GM12878 (cell line): Measurements from ENCODE around the gene TTLL8. TPM values are rescaled to one million over a fixed set of nuclear protein-coding genes. Genes with fewer than 3 reads are reported as not detected.

Experiments used
- ATAC-seq: fragments of 200-7000 bp; cut with Tn5 transposase; 3 replicates; pipeline ENCODE4 v1.9.1; 2020; ENCODE audit warnings: mild to moderate bottlenecking, moderate library complexity
- Bru-seq: library from RNA; stranded (reverse); fragments of 400-500 nt; gene quantifications from one replicate; lab custom pipeline; 2021; lab: Mats Ljungman, UMichigan
- BruChase-seq, 2 experiments: library from RNA; stranded (reverse); fragments of 400-500 nt; gene quantifications; one replicate each; lab custom pipeline; 2021; lab: Mats Ljungman, UMichigan
- BruUV-seq: library from RNA; stranded (reverse); fragments of 400-500 nt; replicated peaks from 2 replicates; lab custom pipeline; 2021; lab: Mats Ljungman, UMichigan
- CTCF ChIA-PET: fragments of 300-600 bp; sonication (Branson Sonifier 250); formaldehyde crosslinking; extraction: SDS; loops from one replicate; lab custom pipeline; 2021; ENCODE audit warnings: inconsistent platforms; lab: Yijun Ruan, JAX
- POLR2A ChIA-PET: fragments of 350-600 bp; formaldehyde crosslinking; extraction: SDS; loops from one replicate; lab custom pipeline; 2021; ENCODE audit warnings: inconsistent platforms; lab: Charles Lee
- RAD21 ChIA-PET: fragments of 300-600 bp; sonication (Branson Sonifier 250); formaldehyde crosslinking; loops from one replicate; lab custom pipeline; 2023; ENCODE audit warnings: antibody characterized with exemption; ENCODE audit not compliant: unreplicated experiment; lab: Charles Lee
- SMC1A ChIA-PET: fragments of 300-600 bp; sonication (Branson Sonifier 250); formaldehyde crosslinking; loops from one replicate; lab custom pipeline; 2023; ENCODE audit not compliant: unreplicated experiment, uncharacterized antibody; lab: Charles Lee
- DNase-seq: peaks from one replicate; pipeline ENCODE4 v3.0.0-alpha.2; 2011; ENCODE audit warnings: low read depth, low spot score
- FAIRE-seq: peaks from 3 replicates; lab custom pipeline; 2011; peaks lifted over from hg19 to GRCh38; lab: Jason Lieb, UNC
- H2AFZ ChIP-seq: 2 replicates; pipeline ENCODE4 v1.6.0; 2011; ENCODE audit warnings: low read depth, low read length, control low read depth; ENCODE audit not compliant: control insufficient read depth
- H3K27ac ChIP-seq: 2 replicates; pipeline ENCODE4 v1.5.1; 2011; ENCODE audit warnings: control low read depth; ENCODE audit not compliant: control insufficient read depth, insufficient read depth
- H3K27me3 ChIP-seq, 2 experiments: replicated peaks in 1 of 2; 2 replicates each; pipeline versions ENCODE4 v1.6.0 to v1.6.1; 2011; ENCODE audit warnings: low read length in 1 of 2; ENCODE audit not compliant: control insufficient read depth in 2 of 2, insufficient read depth in 2 of 2
- H3K36me3 ChIP-seq, 2 experiments: 2 replicates each; pipeline ENCODE4 v1.5.1; 2011; ENCODE audit warnings: low read length in 1 of 2; ENCODE audit not compliant: control insufficient read depth in 2 of 2, insufficient read depth in 2 of 2
- H3K4me1 ChIP-seq: 2 replicates; pipeline ENCODE4 v1.6.1; 2011; ENCODE audit warnings: mild to moderate bottlenecking, low read length, moderate library complexity, mixed read lengths; ENCODE audit not compliant: control insufficient read depth, insufficient read depth
- H3K4me2 ChIP-seq: 2 replicates; pipeline ENCODE4 v1.6.0; 2011; ENCODE audit warnings: control low read depth; ENCODE audit not compliant: control insufficient read depth, insufficient read depth
- H3K4me3 ChIP-seq: fragments of 200-600 bp; sonication (generic); 2 replicates; pipeline ENCODE4 v1.5.1; 2016
- H3K79me2 ChIP-seq: 2 replicates; pipeline ENCODE4 v1.6.0; 2011; ENCODE audit warnings: low read length; ENCODE audit not compliant: control insufficient read depth, insufficient read depth
- H3K9ac ChIP-seq: 2 replicates; pipeline ENCODE4 v1.8.0; 2011; ENCODE audit warnings: low read length, control low read depth, mixed read lengths; ENCODE audit not compliant: control insufficient read depth, insufficient read depth
- H3K9me3 ChIP-seq: replicated peaks from 3 replicates; pipeline ENCODE4 v1.5.1; 2011; ENCODE audit warnings: mild to moderate bottlenecking, low read length; ENCODE audit not compliant: control insufficient read depth, insufficient read depth
- H4K20me1 ChIP-seq: 2 replicates; pipeline ENCODE4 v1.6.0; 2011; ENCODE audit not compliant: control insufficient read depth, insufficient read depth
- DPF2 ChIP-seq: fragments of 450-650 bp; IDR thresholded peaks from 2 replicates; pipeline ENCODE4 v1.6.1; 2017; ENCODE audit warnings: mild to moderate bottlenecking
- POLR2AphosphoS5 ChIP-seq: IDR thresholded peaks from 2 replicates; pipeline ENCODE4 v1.6.1; 2011; ENCODE audit warnings: mild to moderate bottlenecking, low read length, inconsistent platforms
- YY1 ChIP-seq: IDR thresholded peaks from 2 replicates; pipeline ENCODE4 v1.6.1; 2011; ENCODE audit warnings: low read depth, mild to moderate bottlenecking, low read length
- WGBS: methylation state at CpG from one replicate; pipeline ENCODE4 v1.1.6; 2016; ENCODE audit warnings: low lambda C conversion rate; ENCODE audit not compliant: insufficient replicate concordance, insufficient coverage; ENCODE audit errors: missing lambda C conversion rate; 5-methylcytosine and 5-hydroxymethylcytosine counted together
- in situ Hi-C: fragments of 300-500 bp; cut with MboI; formaldehyde crosslinking; loops from 9 replicates; pipeline ENCODE4 v1.14.3; 2018; ENCODE audit warnings: mixed read lengths
- intact Hi-C: fragments of 100-400 bp; cut with micrococcal nuclease; formaldehyde crosslinking; loops from one replicate; pipeline ENCODE4 v1.14.2; 2022; ENCODE audit not compliant: unreplicated experiment
- long read RNA-seq, 2 experiments: library from polyadenylated mRNA; unstranded; transcript quantifications; one replicate each; pipeline ENCODE4 v2.0.0, GENCODE V29; 2019 to 2020
- polyA minus RNA-seq, 3 experiments: library from RNA; depleted of rRNA, polyadenylated mRNA; stranded (reverse); fragments of >200 nt; gene quantifications; 2 replicates each; pipeline ENCODE4 v1.2.3, GENCODE V29; 2011
- polyA plus RNA-seq, 11 experiments: library from polyadenylated mRNA; depleted of rRNA in 4 of 11; unstranded in 6 of 11; stranded (reverse) in 5 of 11; fragments of >200 nt; fragmentation: Nextera tagmentation in 4 of 11; fragmentation: Illumina TruSeq in 1 of 11; extraction: Ambion mirVana in 4 of 11; extraction: Trizol in 1 of 11; gene quantifications; 1 replicate in 1 of 11; 2 replicates in 10 of 11; pipeline versions ENCODE4 v1.2.1 to v1.2.3, GENCODE V29; 2011 to 2016; ENCODE audit warnings: inconsistent platforms in 2 of 11, missing spikeins in 2 of 11, low read depth in 1 of 11
- total RNA-seq, 4 experiments: library from RNA; depleted of rRNA in 3 of 4; stranded (reverse); fragments of >200 nt in 3 of 4; fragmentation: Illumina TruSeq in 1 of 4; extraction: Trizol in 1 of 4; gene quantifications; 2 replicates each; pipeline versions ENCODE4 v1.2.1 to v1.2.3, GENCODE V29; 2013 to 2021
- TF ChIP-seq, protein P1 (sequence below): fragments of 450-650 bp; IDR thresholded peaks from 2 replicates; pipeline ENCODE4 v1.6.1; 2017; ENCODE audit warnings: low read depth, mild to moderate bottlenecking, moderate library complexity
- TF ChIP-seq, protein P2 (sequence below): fragments of 450-650 bp; IDR thresholded peaks from 2 replicates; pipeline ENCODE4 v1.6.1; 2018; ENCODE audit warnings: mild to moderate bottlenecking, low read depth, moderate library complexity; ENCODE audit not compliant: partially characterized antibody
- TF ChIP-seq, protein P3 (sequence below): IDR thresholded peaks from 2 replicates; pipeline ENCODE4 v1.6.1; 2011; ENCODE audit warnings: borderline replicate concordance, low read depth, mild to moderate bottlenecking, moderate library complexity, mixed read lengths, low read length; ENCODE audit not compliant: insufficient read depth; ENCODE audit errors: extremely low read length

Gene TTLL8
- total RNA-seq (2013; cell fraction: nucleolus; rRNA removed), result not detected in 2 replicates
- not detected in 2 replicates for total RNA-seq (2014; rRNA removed)
- not detected in 2 replicates for total RNA-seq (2014; rRNA removed; fragmentation: Illumina TruSeq; extraction: Trizol)
- not detected in 2 replicates for total RNA-seq (2021)
- not detected for polyA plus RNA-seq (2011; ENCODE audit: low read depth)
- not detected in 2 replicates for polyA plus RNA-seq (2011; rRNA removed)
- not detected in 2 replicates for polyA plus RNA-seq (2011; cell fraction: cytosol; rRNA removed)
- polyA plus RNA-seq (2011; cell fraction: nucleus; rRNA removed), result not detected in 2 replicates
- not detected in 2 replicates for polyA plus RNA-seq (2012)
- polyA plus RNA-seq (2014; fragmentation: Illumina TruSeq; extraction: Trizol), result not detected in 2 replicates
- not detected for polyA plus RNA-seq (2014; fragmentation: Nextera tagmentation; extraction: Ambion mirVana)
- polyA plus RNA-seq (2014; rRNA removed), result not detected in 2 replicates
- not detected for polyA plus RNA-seq (2016; fragmentation: Nextera tagmentation; extraction: Ambion mirVana)
- not detected in 2 replicates for polyA minus RNA-seq (2011; rRNA and poly(A)+ RNA removed)
- not detected in 2 replicates for polyA minus RNA-seq (2011; cell fraction: cytosol; rRNA and poly(A)+ RNA removed)
- not detected in 2 replicates for polyA minus RNA-seq (2011; cell fraction: nucleus; rRNA and poly(A)+ RNA removed)
- Bru-seq, nascent RNA, result percentile 2 among the genes with signal in this experiment
- BruChase-seq, experiment 1, labeled RNA remaining after a 6-hour chase, result not detected
- not detected for BruChase-seq, experiment 2, labeled RNA remaining after a 2-hour chase
- long read RNA-seq, experiment 1, result 0 reads
- long read RNA-seq, experiment 2, result 0 reads

DNA sequence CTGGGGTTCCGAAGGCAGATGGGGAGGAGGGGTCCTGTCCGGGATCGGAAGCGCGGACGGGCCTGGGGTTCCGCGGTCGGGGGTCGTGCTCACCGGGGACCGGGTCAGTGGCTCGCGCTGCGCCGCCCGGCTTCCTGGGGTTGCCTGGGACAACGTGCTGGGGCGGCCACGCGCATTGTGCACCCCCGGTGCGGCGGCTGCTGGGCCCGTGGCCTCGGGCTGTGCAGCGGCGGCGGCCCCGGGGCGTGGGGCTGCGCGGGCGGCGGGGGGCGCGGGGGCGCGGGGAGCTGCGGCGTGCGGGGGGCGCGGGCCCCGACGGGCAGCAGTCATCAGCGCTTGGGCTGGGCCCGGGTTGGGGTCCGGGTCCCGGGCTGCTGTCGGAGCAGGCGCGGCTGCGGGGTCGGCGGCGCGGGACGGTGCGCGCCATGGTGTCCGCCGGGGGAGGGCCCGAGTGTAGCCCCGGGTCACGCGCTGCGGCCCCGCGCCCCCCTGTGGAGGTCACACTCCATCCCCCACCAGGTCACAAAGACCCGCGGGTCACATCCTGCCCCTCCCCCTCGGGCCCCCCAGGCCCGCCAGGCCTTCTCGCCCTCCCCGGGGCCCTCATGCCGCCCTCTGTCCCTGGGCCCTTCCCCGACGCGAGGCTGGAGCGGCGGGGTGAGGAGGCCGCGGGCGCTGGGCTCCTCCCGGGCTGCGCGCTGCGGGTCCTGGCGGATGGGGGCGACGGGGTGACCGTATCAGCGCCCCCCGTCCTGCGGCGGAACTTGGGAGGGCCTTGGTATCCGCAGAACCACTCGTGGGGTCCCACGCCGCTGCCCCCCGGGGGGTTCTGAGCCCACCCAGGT, at the start of gene TTLL8:
Gene TTLL8 (minus strand): TSS at position 238 of the 845 bp plus-strand sequence.
- no peak for ATAC-seq
- no TSS peak for BruUV-seq
- ChIA-PET SMC1A (no interaction called here), POLR2A (no interaction called here), RAD21 (no interaction called here), CTCF (no interaction called here)
- Histone ChIP-seq H3K79me2 (no peaks in the 10 kb centered on the region), H3K4me2 (no peak within 1 kb of the TSS), H3K4me3 (no peak within 1 kb of the TSS), H3K27me3 (no peaks in the 10 kb centered on the region; a peak in 2 of 4 replicates), H3K9me3 (peaks cover 3% of the 10 kb centered on the region; the same call in 1 of the 3 replicates), H3K9ac (no peak within 1 kb of the TSS), H4K20me1 (no peaks in the 10 kb centered on the region), H3K27ac (no peak within 1 kb of the TSS), H3K36me3 (no peaks in the 10 kb centered on the region), H3K4me1 (0 out of 2 replicates have a peak, but pooled peaks cover 3% of the 10 kb centered on the region), H2AFZ (no peak within 1 kb of the TSS)
- FAIRE-seq, result no peak
- intact Hi-C loops (no loop called here), in situ Hi-C loops (no loop called here)
- no peak for DNase-seq
- WGBS, result 11% methylated on average over 27 of the region's 102 CpGs
- no peak for TF ChIP-seq YY1

DNA sequence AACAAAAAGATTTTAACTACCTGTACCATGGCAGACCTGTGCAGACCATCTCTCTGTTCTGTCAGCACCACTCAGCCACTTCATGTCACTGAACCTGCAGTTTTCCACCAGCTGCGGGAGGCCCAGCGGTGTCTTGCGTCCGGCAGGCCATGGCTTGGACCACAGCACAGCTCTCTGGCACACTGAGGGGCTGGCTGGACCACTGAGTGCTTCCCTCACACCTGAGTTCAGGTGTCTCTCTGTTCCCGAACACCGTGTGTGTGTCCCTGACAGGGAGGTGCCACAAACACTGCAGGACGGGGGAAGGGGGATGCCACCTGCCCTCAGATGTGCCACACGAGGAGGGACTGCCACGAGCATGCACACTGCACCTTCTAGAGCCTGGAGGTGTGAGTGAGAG, 49.4 kb upstream of the TTLL8 start:
- POLR2A ChIA-PET, result no interaction called here
- Histone ChIP-seq H3K27ac (no peak overlapping the region), H3K4me3 (no peak overlapping the region), H3K4me1 (peaks cover 3% of the 10 kb centered on the region; the same call in 1 of the 2 replicates), H3K36me3 (no peaks in the 10 kb centered on the region), H4K20me1 (no peaks in the 10 kb centered on the region), H3K79me2 (no peaks in the 10 kb centered on the region), H2AFZ (no peak overlapping the region), H3K9ac (no peak overlapping the region), H3K27me3 (0 out of 4 replicates have a peak, but pooled peaks cover 0 to 2% of the 10 kb centered on the region in 2 experiments), H3K9me3 (no peaks in the 10 kb centered on the region), H3K4me2 (no peak overlapping the region)
- intact Hi-C loops (no loop called here), in situ Hi-C loops (no loop called here)
- WGBS, result 71% methylated on average over 9 of the region's 9 CpGs
- CTCF ChIA-PET, result no interaction called here
- no TSS peak for BruUV-seq
- DNase-seq, result no peak
- RAD21 ChIA-PET, result no interaction called here
- no peak for ATAC-seq
- FAIRE-seq, result no peak
- SMC1A ChIA-PET, result interaction anchor here (0.6 kb wide), 1 partner anchor 1568 kb away, joined by 4 read pairs; no protein-coding TSS in a partner anchor
- TF ChIP-seq, protein P1, sequence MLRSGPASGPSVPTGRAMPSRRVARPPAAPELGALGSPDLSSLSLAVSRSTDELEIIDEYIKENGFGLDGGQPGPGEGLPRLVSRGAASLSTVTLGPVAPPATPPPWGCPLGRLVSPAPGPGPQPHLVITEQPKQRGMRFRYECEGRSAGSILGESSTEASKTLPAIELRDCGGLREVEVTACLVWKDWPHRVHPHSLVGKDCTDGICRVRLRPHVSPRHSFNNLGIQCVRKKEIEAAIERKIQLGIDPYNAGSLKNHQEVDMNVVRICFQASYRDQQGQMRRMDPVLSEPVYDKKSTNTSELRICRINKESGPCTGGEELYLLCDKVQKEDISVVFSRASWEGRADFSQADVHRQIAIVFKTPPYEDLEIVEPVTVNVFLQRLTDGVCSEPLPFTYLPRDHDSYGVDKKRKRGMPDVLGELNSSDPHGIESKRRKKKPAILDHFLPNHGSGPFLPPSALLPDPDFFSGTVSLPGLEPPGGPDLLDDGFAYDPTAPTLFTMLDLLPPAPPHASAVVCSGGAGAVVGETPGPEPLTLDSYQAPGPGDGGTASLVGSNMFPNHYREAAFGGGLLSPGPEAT, result no peak
- no peak for TF ChIP-seq DPF2
- no peak for TF ChIP-seq POLR2AphosphoS5
- TF ChIP-seq, protein P2, sequence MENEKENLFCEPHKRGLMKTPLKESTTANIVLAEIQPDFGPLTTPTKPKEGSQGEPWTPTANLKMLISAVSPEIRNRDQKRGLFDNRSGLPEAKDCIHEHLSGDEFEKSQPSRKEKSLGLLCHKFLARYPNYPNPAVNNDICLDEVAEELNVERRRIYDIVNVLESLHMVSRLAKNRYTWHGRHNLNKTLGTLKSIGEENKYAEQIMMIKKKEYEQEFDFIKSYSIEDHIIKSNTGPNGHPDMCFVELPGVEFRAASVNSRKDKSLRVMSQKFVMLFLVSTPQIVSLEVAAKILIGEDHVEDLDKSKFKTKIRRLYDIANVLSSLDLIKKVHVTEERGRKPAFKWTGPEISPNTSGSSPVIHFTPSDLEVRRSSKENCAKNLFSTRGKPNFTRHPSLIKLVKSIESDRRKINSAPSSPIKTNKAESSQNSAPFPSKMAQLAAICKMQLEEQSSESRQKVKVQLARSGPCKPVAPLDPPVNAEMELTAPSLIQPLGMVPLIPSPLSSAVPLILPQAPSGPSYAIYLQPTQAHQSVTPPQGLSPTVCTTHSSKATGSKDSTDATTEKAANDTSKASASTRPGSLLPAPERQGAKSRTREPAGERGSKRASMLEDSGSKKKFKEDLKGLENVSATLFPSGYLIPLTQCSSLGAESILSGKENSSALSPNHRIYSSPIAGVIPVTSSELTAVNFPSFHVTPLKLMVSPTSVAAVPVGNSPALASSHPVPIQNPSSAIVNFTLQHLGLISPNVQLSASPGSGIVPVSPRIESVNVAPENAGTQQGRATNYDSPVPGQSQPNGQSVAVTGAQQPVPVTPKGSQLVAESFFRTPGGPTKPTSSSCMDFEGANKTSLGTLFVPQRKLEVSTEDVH, result no peak
- TF ChIP-seq, protein P3, sequence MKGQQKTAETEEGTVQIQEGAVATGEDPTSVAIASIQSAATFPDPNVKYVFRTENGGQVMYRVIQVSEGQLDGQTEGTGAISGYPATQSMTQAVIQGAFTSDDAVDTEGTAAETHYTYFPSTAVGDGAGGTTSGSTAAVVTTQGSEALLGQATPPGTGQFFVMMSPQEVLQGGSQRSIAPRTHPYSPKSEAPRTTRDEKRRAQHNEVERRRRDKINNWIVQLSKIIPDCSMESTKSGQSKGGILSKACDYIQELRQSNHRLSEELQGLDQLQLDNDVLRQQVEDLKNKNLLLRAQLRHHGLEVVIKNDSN, result no peak
